K562 (cell line): ENCODE results near the gene EYA2. TPM values are rescaled to one million over a fixed set of nuclear protein-coding genes. Genes with fewer than 3 reads are reported as not detected.

Experiments used
- ATAC-seq: fragments of 200-7000 bp; cut with Tn5 transposase; 3 replicates; pipeline ENCODE4 v1.9.1; 2020; ENCODE audit warnings: moderate library complexity
- BruUV-seq: library from RNA; stranded (reverse); fragments of 400-500 nt; replicated peaks from 2 replicates; lab custom pipeline; 2021; lab: Mats Ljungman, UMichigan
- CTCF ChIA-PET: fragments of 300-600 bp; formaldehyde crosslinking; extraction: SDS; loops from one replicate; lab custom pipeline; 2021; ENCODE audit warnings: low intra/inter-chr PET ratio; lab: Yijun Ruan, JAX
- POLR2A ChIA-PET: fragments of 300-600, 350-650 bp; sonication (Branson Sonifier 250); formaldehyde crosslinking; extraction: SDS; loops from one replicate; lab custom pipeline; 2021; ENCODE audit warnings: antibody characterized with exemption, inconsistent platforms; lab: Yijun Ruan, JAX
- DNase-seq, 4 experiments: peaks; one replicate each; pipeline versions ENCODE4 v3.0.0 to v3.0.0-alpha.2; 2011 to 2018; ENCODE audit warnings: low spot score in 3 of 4, mixed read lengths in 3 of 4; ENCODE audit errors: extremely low read depth in 1 of 4
- FAIRE-seq: peaks from 2 replicates; lab custom pipeline; 2011; peaks lifted over from hg19 to GRCh38; lab: Jason Lieb, UNC
- H2AFZ ChIP-seq: 2 replicates; pipeline ENCODE4 v1.6.0; 2011; ENCODE audit warnings: low read depth, low read length, control low read depth, inconsistent platforms
- H3K27ac ChIP-seq: fragments of 200-600 bp; 3 replicates; pipeline ENCODE4 v1.8.0; 2011; ENCODE audit warnings: low read depth, mild to moderate bottlenecking, control low read depth, inconsistent platforms, low read length, moderate library complexity, mixed read lengths; ENCODE audit errors: extremely low read depth
- H3K27me3 ChIP-seq, 2 experiments: fragments of 300-600 bp in 1 of 2; 2 replicates in 1 of 2; 3 replicates in 1 of 2; pipeline versions ENCODE4 v1.6.0 to v1.8.0; 2011; ENCODE audit warnings: inconsistent platforms in 2 of 2, low read length in 2 of 2, mild to moderate bottlenecking in 1 of 2, mixed read lengths in 1 of 2, moderate library complexity in 1 of 2; ENCODE audit not compliant: control insufficient read depth in 2 of 2, insufficient read depth in 2 of 2
- H3K36me3 ChIP-seq: fragments of 300-600 bp; 3 replicates; pipeline ENCODE4 v1.8.0; 2011; ENCODE audit warnings: mild to moderate bottlenecking, low read length, inconsistent platforms; ENCODE audit not compliant: control insufficient read depth, insufficient read depth
- H3K4me1 ChIP-seq, 2 experiments: fragments of 200-600 bp in 1 of 2; replicated peaks in 1 of 2; 2 replicates in 1 of 2; 3 replicates in 1 of 2; pipeline versions ENCODE4 v1.5.1 to v1.8.0; 2011; ENCODE audit warnings: inconsistent platforms in 2 of 2, low read length in 2 of 2, mild to moderate bottlenecking in 1 of 2, mixed read lengths in 1 of 2, moderate library complexity in 1 of 2; ENCODE audit not compliant: control insufficient read depth in 2 of 2, insufficient read depth in 2 of 2
- H3K4me2 ChIP-seq: 2 replicates; pipeline ENCODE4 v1.6.1; 2011; ENCODE audit warnings: low read length, control low read depth, inconsistent platforms, mixed read lengths; ENCODE audit not compliant: insufficient read depth
- H3K4me3 ChIP-seq: fragments of 200-600 bp; sonication (generic), shearing (Covaris generic); 2 replicates; pipeline ENCODE4 v1.5.1; 2016; ENCODE audit warnings: control low read depth, inconsistent platforms
- H3K79me2 ChIP-seq: fragments of 200-600 bp; 3 replicates; pipeline ENCODE4 v1.8.0; 2011; ENCODE audit warnings: low read length, inconsistent platforms; ENCODE audit not compliant: control insufficient read depth, insufficient read depth
- H3K9ac ChIP-seq, 2 experiments: 2 replicates each; pipeline versions ENCODE4 v1.6.0 to v1.6.1; 2011; ENCODE audit warnings: low read depth in 2 of 2, low read length in 2 of 2, control low read depth in 1 of 2, inconsistent platforms in 1 of 2, mild to moderate bottlenecking in 1 of 2, mixed read lengths in 1 of 2; ENCODE audit not compliant: insufficient read depth in 1 of 2
- H3K9me1 ChIP-seq: one replicate; pipeline ENCODE4 v1.6.0; 2011; ENCODE audit warnings: inconsistent platforms, mild to moderate bottlenecking, low read length, moderate library complexity; ENCODE audit not compliant: control insufficient read depth, insufficient read depth
- H3K9me3 ChIP-seq: replicated peaks from 2 replicates; pipeline ENCODE4 v1.5.1; 2011; ENCODE audit warnings: low read depth, low read length, inconsistent platforms; ENCODE audit not compliant: control insufficient read depth, insufficient read depth
- H4K20me1 ChIP-seq: replicated peaks from 2 replicates; pipeline ENCODE4 v1.6.1; 2011; ENCODE audit warnings: low read length, inconsistent platforms, mixed read lengths; ENCODE audit not compliant: control insufficient read depth, insufficient read depth
- BCOR ChIP-seq: fragments of 450-650 bp; IDR thresholded peaks from 2 replicates; pipeline ENCODE4 v1.6.1; 2016
- C11orf30 ChIP-seq: fragments of 450-650 bp; IDR thresholded peaks from 2 replicates; pipeline ENCODE4 v1.6.1; 2016; ENCODE audit warnings: low read depth, mild to moderate bottlenecking
- CC2D1A ChIP-seq: fragments of 450-650 bp; IDR thresholded peaks from 2 replicates; pipeline ENCODE4 v1.6.1; 2017; ENCODE audit warnings: mild to moderate bottlenecking
- CTBP1 ChIP-seq: fragments of 450-650 bp; IDR thresholded peaks from 2 replicates; pipeline ENCODE4 v1.6.1; 2016; ENCODE audit warnings: borderline replicate concordance
- KDM1A ChIP-seq, 2 experiments: fragments of 450-650 bp; IDR thresholded peaks; 2 replicates each; pipeline ENCODE4 v1.6.1; 2016; ENCODE audit warnings: mild to moderate bottlenecking in 2 of 2
- MAFF ChIP-seq: IDR thresholded peaks from 2 replicates; pipeline ENCODE4 v1.6.1; 2012; ENCODE audit warnings: low read length, improper control_type of control experiment
- MAFG ChIP-seq: fragments of 450-650 bp; conservative IDR thresholded peaks from 2 replicates; pipeline ENCODE4 v1.6.1; 2016; ENCODE audit warnings: missing genetic modification characterization, missing compliant biosample characterization
- MAFK ChIP-seq: IDR thresholded peaks from 2 replicates; pipeline ENCODE4 v1.6.1; 2011; ENCODE audit warnings: low read length, improper control_type of control experiment
- RBM25 ChIP-seq: fragments of 200-400 bp; formaldehyde crosslinking; IDR thresholded peaks from 2 replicates; pipeline ENCODE4 v1.6.1; 2018; ENCODE audit warnings: low read length, low read depth, moderate library complexity; ENCODE audit not compliant: severe bottlenecking
- SMARCA5 ChIP-seq: fragments of 450-650 bp; IDR thresholded peaks from 2 replicates; pipeline ENCODE4 v1.6.1; 2016
- ZNF316 ChIP-seq: fragments of 450-650 bp; IDR thresholded peaks from 2 replicates; pipeline ENCODE4 v1.6.1; 2016
- ZNF444 ChIP-seq: fragments of 250-450 bp; sonication (Bioruptor Pico); IDR thresholded peaks from 2 replicates; pipeline ENCODE4 v1.4.0; 2020; ENCODE audit warnings: mild to moderate bottlenecking, moderate library complexity
- WGBS: fragments of 100-300 bp; shearing (Covaris generic); methylation state at CpG from one replicate; pipeline ENCODE4 v1.1.6; 2016; ENCODE audit warnings: low coverage, mixed read lengths; ENCODE audit not compliant: insufficient coverage; ENCODE audit errors: missing lambda C conversion rate; 5-methylcytosine and 5-hydroxymethylcytosine counted together
- in situ Hi-C: fragments of 300-500 bp; cut with MboI; formaldehyde crosslinking; loops from 4 replicates; pipeline ENCODE4 v1.15.0; 2018; ENCODE audit warnings: inconsistent platforms, mixed read lengths
- intact Hi-C: fragments of 100-400 bp; cut with micrococcal nuclease; formaldehyde crosslinking; loops from 2 replicates; pipeline ENCODE4 v1.14.2; 2022
- polyA plus RNA-seq, 8 experiments: library from polyadenylated mRNA; depleted of rRNA in 4 of 8; stranded (reverse) in 5 of 8; unstranded in 3 of 8; fragments of >200 nt; fragmentation: Nextera tagmentation in 2 of 8; fragmentation: Illumina TruSeq in 1 of 8; extraction: Ambion mirVana in 2 of 8; extraction: Trizol in 1 of 8; gene quantifications; 2 replicates each; pipeline versions ENCODE4 v1.2.1 to v1.2.3, GENCODE V29; 2011 to 2014; ENCODE audit warnings: inconsistent platforms in 1 of 8, missing spikeins in 1 of 8
- total RNA-seq, 7 experiments: library from RNA; depleted of rRNA in 6 of 7; stranded (reverse); fragments of >200 nt in 6 of 7; fragmentation: Illumina TruSeq in 2 of 7; extraction: Trizol in 2 of 7; gene quantifications; 2 replicates each; pipeline versions ENCODE4 v1.2.1 to v1.2.3, GENCODE V29; 2011 to 2021; ENCODE audit warnings: low replicate concordance in 1 of 7

The EYA2 gene
- total and polyA plus RNA-seq, 9 of the 15 experiments (the other 6 are each of a cell fraction or from before 2014, with no cell fraction given): 0.03 TPM; not detected in 8

- no peak for DNase-seq
- ChIA-PET CTCF (no interaction called here), POLR2A (no interaction called here)
- H3K27me3 ChIP-seq: no peaks in the 10 kb centered on the region; a peak in 2 of 5 replicates
- in situ Hi-C loops: no loop called here
- H3K4me2 ChIP-seq: no peak overlapping the region
- no peak overlapping the region for H3K27ac ChIP-seq
- H3K79me2 ChIP-seq: no peaks in the 10 kb centered on the region
- WGBS: 12% methylated on average over 4 of the region's 4 CpGs
- H4K20me1 ChIP-seq: no peaks in the 10 kb centered on the region
- H2AFZ ChIP-seq: no peak overlapping the region
- H3K4me1 ChIP-seq: peaks cover 4 to 18% of the 10 kb centered on the region in 2 experiments
- H3K9me3 ChIP-seq: no peaks in the 10 kb centered on the region
- no peak for ATAC-seq
- no TSS peak for BruUV-seq
- H3K9me1 ChIP-seq: no peaks in the 10 kb centered on the region
- no peak overlapping the region for H3K4me3 ChIP-seq
- H3K36me3 ChIP-seq: no peaks in the 10 kb centered on the region
- H3K9ac ChIP-seq: no peak overlapping the region
- FAIRE-seq: no peak
- peak; percentile 80 for TF ChIP-seq MAFK
- TF ChIP-seq RBM25: peak; percentile 90
- TF ChIP-seq SMARCA5: peak; percentile 47; the same call in 1 of the 2 replicates
- TF ChIP-seq C11orf30: peak; percentile 87
- peak; percentile 72; the same call in 1 of the 2 replicates for TF ChIP-seq BCOR
- no peak for TF ChIP-seq ZNF444 (CRISPR knock-in tag)
- TF ChIP-seq CC2D1A: no peak
- no peak for TF ChIP-seq CTBP1
- peak; percentile 18 to 35; a peak in 1 of 4 replicates for TF ChIP-seq KDM1A (IDR thresholded peaks at IDR 0.05)
- peak; percentile 76 for TF ChIP-seq MAFF
- TF ChIP-seq ZNF316: peak; percentile 91
- peak; percentile 70 for TF ChIP-seq MAFG
- intact Hi-C loops: no loop called here
Observed at GRCh38 chr20:46993465-46994095, 98.9 kb downstream of the EYA2 start.
